NCI-H774 (cell line): ENCODE results near the gene RC3H2.

Experiments used
- DNase-seq: peaks from one replicate; lab custom pipeline; 2025; lab: John Stamatoyannopoulos, UW

RC3H2 gene

DNA sequence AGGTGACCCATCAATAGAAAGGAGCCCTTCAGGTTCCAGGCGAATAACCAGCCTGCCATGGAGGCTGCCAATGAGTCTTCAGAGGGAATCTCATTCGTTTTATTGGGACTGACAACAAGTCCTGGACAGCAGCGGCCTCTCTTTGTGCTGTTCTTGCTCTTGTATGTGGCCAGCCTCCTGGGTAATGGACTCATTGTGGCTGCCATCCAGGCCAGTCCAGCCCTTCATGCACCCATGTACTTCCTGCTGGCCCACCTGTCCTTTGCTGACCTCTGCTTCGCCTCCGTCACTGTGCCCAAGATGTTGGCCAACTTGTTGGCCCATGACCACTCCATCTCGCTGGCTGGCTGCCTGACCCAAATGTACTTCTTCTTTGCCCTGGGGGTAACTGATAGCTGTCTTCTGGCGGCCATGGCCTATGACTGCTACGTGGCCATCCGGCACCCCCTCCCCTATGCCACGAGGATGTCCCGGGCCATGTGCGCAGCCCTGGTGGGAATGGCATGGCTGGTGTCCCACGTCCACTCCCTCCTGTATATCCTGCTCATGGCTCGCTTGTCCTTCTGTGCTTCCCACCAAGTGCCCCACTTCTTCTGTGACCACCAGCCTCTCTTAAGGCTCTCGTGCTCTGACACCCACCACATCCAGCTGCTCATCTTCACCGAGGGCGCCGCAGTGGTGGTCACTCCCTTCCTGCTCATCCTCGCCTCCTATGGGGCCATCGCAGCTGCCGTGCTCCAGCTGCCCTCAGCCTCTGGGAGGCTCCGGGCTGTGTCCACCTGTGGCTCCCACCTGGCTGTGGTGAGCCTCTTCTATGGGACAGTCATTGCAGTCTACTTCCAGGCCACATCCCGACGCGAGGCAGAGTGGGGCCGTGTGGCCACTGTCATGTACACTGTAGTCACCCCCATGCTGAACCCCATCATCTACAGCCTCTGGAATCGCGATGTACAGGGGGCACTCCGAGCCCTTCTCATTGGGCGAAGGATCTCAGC, 104.8 kb downstream of the RC3H2 start, which contains the start of gene OR1K1:
Gene OR1K1, plus strand, starts transcription at position 58 of the 995 bp plus-strand sequence. Its CDS starts 0 bp downstream, at position 58.
- no peak for DNase-seq

DNA sequence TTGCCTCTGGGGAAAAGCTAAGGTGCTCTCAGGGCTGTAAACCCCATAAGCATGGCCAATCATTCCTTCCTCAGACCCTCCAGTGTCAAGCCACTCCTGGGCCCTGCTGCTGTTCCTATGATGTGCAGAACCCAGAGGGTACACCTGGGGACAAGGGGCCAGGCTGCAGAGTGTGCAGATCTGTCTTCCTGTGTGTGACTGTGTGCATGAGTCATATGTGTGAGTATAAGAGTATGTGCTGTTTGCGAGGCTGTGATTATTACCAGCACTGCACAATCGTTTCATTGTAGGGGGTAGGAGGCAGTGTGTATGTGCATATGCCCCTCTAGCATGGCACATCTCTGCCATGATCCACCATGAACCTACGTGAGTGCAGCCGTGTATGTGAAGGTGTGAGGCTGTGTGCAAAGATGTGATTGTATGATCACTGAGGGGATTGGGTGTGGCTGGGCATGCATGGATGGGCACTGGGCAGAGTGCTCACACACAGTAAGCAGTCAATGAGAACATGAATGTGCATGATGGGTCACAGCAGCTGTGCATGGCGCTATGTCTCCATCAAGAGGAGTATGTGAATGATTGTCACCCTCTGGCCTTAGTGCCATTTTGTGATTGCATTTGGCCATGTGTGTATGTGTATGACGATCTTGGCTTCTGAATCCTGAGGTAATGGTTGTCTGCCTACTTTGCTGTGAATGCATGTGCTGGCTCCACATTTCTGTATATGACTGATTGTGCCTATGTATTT, 107.7 kb downstream of the RC3H2 start:
- DNase-seq = no peak
